Heart left ventricle (tissue), 16 donors: Measurements from ENCODE around the gene MAGI2. TPM values are rescaled to one million over a fixed set of nuclear protein-coding genes. Genes with fewer than 3 reads are reported as not detected.

Experiments
- ATAC-seq, 4 donors: fragments of 200-7000 bp; cut with Tn5 transposase; one replicate each; pipeline ENCODE4 v1.9.1; 2020 to 2022; ENCODE audit warnings: moderate library complexity in 4 of 4, mild to moderate bottlenecking in 3 of 4, moderate number of reproducible peaks in 1 of 4
- DNase-seq, 5 donors: peaks; one replicate each; pipeline ENCODE4 v3.0.0-alpha.2; 2020
- H3K27ac ChIP-seq, 12 donors: fragments of 200-600 bp; sonication (generic) in 4 of 12; one replicate each; pipeline versions ENCODE4 v1.5.0 to v1.8.0; 2016 to 2022; ENCODE audit warnings: mild to moderate bottlenecking in 2 of 12
- H3K27me3 ChIP-seq, 9 donors: fragments of 200-600 bp; sonication (generic) in 2 of 9; one replicate each; pipeline versions ENCODE4 v1.5.1 to v1.8.0; 2016 to 2022; ENCODE audit warnings: mild to moderate bottlenecking in 3 of 9
- H3K36me3 ChIP-seq, 9 donors: fragments of 200-600 bp; sonication (generic) in 2 of 9; one replicate each; pipeline versions ENCODE4 v1.5.0 to v1.8.0; 2018 to 2022; ENCODE audit warnings: mild to moderate bottlenecking in 2 of 9
- H3K4me1 ChIP-seq, 12 donors: fragments of 200-600 bp; sonication (generic) in 4 of 12; one replicate each; pipeline versions ENCODE4 v1.5.0 to v1.8.0; 2016 to 2022; ENCODE audit warnings: mild to moderate bottlenecking in 3 of 12
- H3K4me3 ChIP-seq, 12 donors: fragments of 200-600 bp; sonication (generic) in 4 of 12; one replicate each; pipeline versions ENCODE4 v1.5.0 to v1.8.0; 2017 to 2022; ENCODE audit warnings: mild to moderate bottlenecking in 9 of 12, moderate library complexity in 4 of 12
- H3K9me3 ChIP-seq, 12 donors: fragments of 200-600 bp; sonication (generic) in 4 of 12; one replicate each; pipeline versions ENCODE4 v1.5.0 to v1.8.0; 2016 to 2022; ENCODE audit warnings: mild to moderate bottlenecking in 1 of 12
- CTCF ChIP-seq, 12 donors: fragments of 200-600 bp; sonication (generic) in 4 of 12; IDR thresholded peaks; one replicate each; pipeline versions ENCODE4 v1.5.0 to v1.8.0; 2018 to 2022; ENCODE audit warnings: antibody characterized with exemption in 12 of 12, mild to moderate bottlenecking in 5 of 12
- POLR2A ChIP-seq, 2 donors: fragments of 450-650 bp; IDR thresholded peaks; one replicate each; pipeline ENCODE4 v1.6.1; 2017; ENCODE audit warnings: antibody characterized with exemption in 2 of 2, mild to moderate bottlenecking in 2 of 2, moderate library complexity in 2 of 2
- WGBS, 4 donors: extraction: QIAGEN DNeasy Blood & Tissue Kit in 2 of 4; methylation state at CpG; one replicate each; pipeline versions ENCODE4 v1.1.5 to v1.1.7; 2013 to 2018; 5-methylcytosine and 5-hydroxymethylcytosine counted together
- intact Hi-C, 10 donors: fragments of 100-400 bp; cut with DNase I; formaldehyde crosslinking; loops; one replicate each; pipeline versions ENCODE4 v1.11.1 to v1.14.2; 2022
- polyA plus RNA-seq, 2 donors: library from polyadenylated mRNA; stranded (reverse); fragments of 200-250 nt; gene quantifications; one replicate each; pipeline ENCODE4 v1.2.3, GENCODE V29; 2013
- total RNA-seq, 9 donors: library from RNA; depleted of rRNA in 2 of 9; stranded (reverse); fragments of >200 nt in 2 of 9; fragmentation: NEBNext Ultra II Directional in 3 of 9; extraction: Animal tissue kit (Norgen Biotek cat#: 25700) in 3 of 9; gene quantifications; one replicate each; pipeline versions ENCODE4 v1.1.0 to v1.2.4, GENCODE V29; 2016 to 2023
- donor health status: ischemic (EF 13 %, LVEDD 7.1; RV severe dilation, severe dysfunction).
- donor health status: healthy with polysubstance abuse.
- donor health status: DM: no; HTN: yes; CAD: no.
- donor health status: DM: no; HTN: no; CAD: no.
- donor health status: ischemic (EF 25% LVEDD 6.9; RV normal size, moderate dysfunction).
- donor health status: ischemic (EF 25% LVEDD 5.7; RV mildly dilated, moderate dysfunction).
- donor health status: healthy.
- donor health status: DM: yes; HTN: yes; CAD: no.
- donor health status: ischemic (EF 35%, LVEDD 5.7; RV mildly dilated, moderate dysfunction).
- donor health status: nonischemic (EF 11% LVEDD 7.7; RV severe dilation, severe dysfunction).
- donor health status: DM: yes; HTN: yes; CAD: no.
- donor health status: PGD.
- donor health status: ischemic (EF 29% LVEDD 5.4; RV normal size, mild dysfunction).
- donor health status: nonischemic (EF 23%, LVEDD 6.1; RV moderate dilation, normal function).

The MAGI2 gene
- total and polyA plus RNA-seq, 11 donors: 1.1 to 6.8 (median 3.8) TPM

GRCh38 chr7:78224923-78225322 is 1228.5 kb downstream of the MAGI2 start:
- intact Hi-C loops: loop anchor here in 2 of 10 donors (5.0 to 10.0 kb wide), 2 partner anchors 200 to 203 kb away; no protein-coding TSS in a partner anchor
- H3K9me3 ChIP-seq: no peaks in the 10 kb centered on the region
- no peaks in the 10 kb centered on the region for H3K36me3 ChIP-seq
- 87 to 95% (median 91%) methylated on average over 4 of the region's 4 CpGs for WGBS, 4 donors
- ATAC-seq (no peak), DNase-seq (no peak)
- H3K4me1 ChIP-seq: peaks cover 0 to 6% (median 0%) of the 10 kb centered on the region in 12 donors
- no peak overlapping the region for H3K27ac ChIP-seq
- no peaks in the 10 kb centered on the region for H3K27me3 ChIP-seq
- TF ChIP-seq POLR2A (IDR thresholded peaks at IDR 0.05) (no peak), CTCF (IDR thresholded peaks at IDR 0.05) (no peak)
- H3K4me3 ChIP-seq: no peak overlapping the region

DNA sequence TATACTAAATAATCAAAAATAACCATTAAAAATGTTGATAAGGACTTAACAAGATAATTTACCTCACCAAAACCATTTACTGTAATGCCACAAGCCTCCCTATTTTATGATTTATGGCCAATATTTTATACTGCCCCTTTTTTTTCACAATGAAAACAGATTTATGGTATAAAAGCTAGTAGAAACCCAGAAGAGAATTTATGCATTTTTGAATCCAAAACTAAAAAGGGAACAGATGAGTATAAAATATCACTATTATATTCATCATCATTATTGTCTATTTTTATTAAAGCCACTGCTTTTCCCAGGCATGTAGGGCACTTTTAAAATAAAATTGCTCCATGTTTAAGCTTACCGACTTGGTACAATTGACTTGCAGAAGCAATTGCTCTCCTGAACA is 1229.9 kb downstream of the MAGI2 start:
- Histone ChIP-seq H3K4me1 (peaks cover 0 to 6% (median 0%) of the 10 kb centered on the region in 12 donors), H3K36me3 (no peaks in the 10 kb centered on the region), H3K9me3 (no peaks in the 10 kb centered on the region), H3K4me3 (no peak overlapping the region), H3K27me3 (no peaks in the 10 kb centered on the region), H3K27ac (no peak overlapping the region)
- TF ChIP-seq POLR2A (IDR thresholded peaks at IDR 0.05) (no peak), CTCF (IDR thresholded peaks at IDR 0.05) (no peak)
- ATAC-seq: no peak
- WGBS, 4 donors: 85 to 95% (median 90%) methylated on average over 1 of the region's 1 CpG
- no peak for DNase-seq
- intact Hi-C loops: loop anchor here in 2 of 10 donors (5.0 to 10.0 kb wide), 2 partner anchors 199 to 201 kb away; no protein-coding TSS in a partner anchor

GRCh38 chr7:78222001-78222751 is 1231.3 kb downstream of the MAGI2 start:
- intact Hi-C loops: loop anchor here in 2 of 10 donors (5.0 to 10.0 kb wide), 2 partner anchors 197 to 200 kb away; no protein-coding TSS in a partner anchor
- no peaks in the 10 kb centered on the region for H3K9me3 ChIP-seq
- no peaks in the 10 kb centered on the region for H3K27me3 ChIP-seq
- DNase-seq: no peak
- ATAC-seq: no peak
- no peak overlapping the region for H3K27ac ChIP-seq
- TF ChIP-seq POLR2A (IDR thresholded peaks at IDR 0.05) (no peak), CTCF (IDR thresholded peaks at IDR 0.05) (peak in 1 of 12 donors; percentile 13)
- 54 to 68% (median 66%) methylated on average over 5 of the region's 5 CpGs for WGBS, 4 donors
- peaks cover 0 to 6% (median 0%) of the 10 kb centered on the region in 12 donors for H3K4me1 ChIP-seq
- H3K36me3 ChIP-seq: no peaks in the 10 kb centered on the region
- H3K4me3 ChIP-seq: no peak overlapping the region

DNA sequence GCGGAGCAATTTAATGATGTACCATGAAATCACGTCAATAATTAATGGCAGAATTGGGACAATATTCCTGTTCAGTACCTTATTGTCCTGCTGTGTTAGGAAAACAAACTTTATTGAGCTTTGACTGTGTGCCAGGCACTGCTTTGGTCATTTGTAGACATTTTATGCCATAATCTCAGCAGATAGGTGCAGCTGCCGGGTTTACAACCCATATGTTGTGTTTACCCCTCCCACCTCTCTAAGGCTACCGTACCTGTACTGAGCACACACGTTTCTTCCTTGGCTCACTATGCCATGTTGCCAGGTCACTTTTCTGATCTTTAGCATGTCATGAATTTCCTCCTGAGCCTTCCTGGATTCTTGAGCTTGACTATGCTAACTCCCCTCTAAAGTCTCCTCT is 1232.7 kb downstream of the MAGI2 start:
- Histone ChIP-seq H3K4me3 (no peak overlapping the region), H3K27me3 (no peaks in the 10 kb centered on the region), H3K27ac (no peak overlapping the region), H3K9me3 (no peaks in the 10 kb centered on the region), H3K4me1 (peaks cover 0 to 5% (median 0%) of the 10 kb centered on the region in 12 donors), H3K36me3 (no peaks in the 10 kb centered on the region)
- ATAC-seq (no peak), DNase-seq (no peak)
- 87 to 94% (median 91%) methylated on average over 5 of the region's 5 CpGs for WGBS, 4 donors
- TF ChIP-seq CTCF (IDR thresholded peaks at IDR 0.05): no peak
- TF ChIP-seq POLR2A (IDR thresholded peaks at IDR 0.05): no peak
- intact Hi-C loops: loop anchor here in 2 of 10 donors (5.0 to 10.0 kb wide), 2 partner anchors 196 to 198 kb away; no protein-coding TSS in a partner anchor
